ENCODE measurements around the gene NTM.

NTM gene

GRCh38 chr11:131609921-131610320 lies 239.5 kb downstream of the NTM start:
- no peak for DNase-seq

DNA sequence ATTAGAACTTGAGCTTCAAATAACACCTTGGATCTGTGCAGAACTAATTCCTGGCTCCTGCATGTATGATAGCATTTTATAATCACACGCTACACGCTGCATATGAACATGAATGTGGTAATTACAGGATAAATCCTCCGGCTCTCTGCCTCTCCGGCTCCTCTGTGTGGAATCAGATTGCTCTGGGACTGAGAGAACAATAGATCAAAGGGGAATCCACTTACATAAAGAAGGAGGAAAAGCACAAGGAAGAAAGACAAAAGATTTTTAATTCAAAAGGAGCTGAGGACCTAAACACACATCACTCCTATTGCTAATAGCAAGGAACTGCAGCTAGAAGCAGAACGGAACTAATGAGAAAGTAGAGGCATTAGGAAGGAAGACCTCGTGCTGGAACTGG lies 240.9 kb downstream of the NTM start:
- no peak for DNase-seq

DNA sequence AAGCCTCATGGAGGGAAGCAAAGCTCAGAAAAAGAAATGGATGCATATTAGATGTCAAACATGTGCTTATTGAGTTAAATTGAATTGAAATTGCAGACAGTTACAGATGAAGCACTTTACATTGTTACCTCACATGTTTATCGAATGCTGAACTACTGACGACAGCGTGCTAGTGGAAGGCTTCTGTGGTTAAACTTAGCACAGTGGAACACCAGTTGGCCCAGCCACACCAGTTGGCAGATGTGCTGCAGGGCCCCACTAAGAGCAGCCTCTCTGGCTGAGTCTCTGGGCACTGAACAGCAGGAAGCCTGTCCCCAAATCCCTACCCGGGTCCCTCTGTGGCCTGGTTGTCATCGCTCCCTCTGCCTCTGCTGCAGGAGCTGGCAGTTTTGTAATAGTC lies 242.1 kb downstream of the NTM start:
- no peak for DNase-seq

GRCh38 chr11:131614631-131615030 lies 244.2 kb downstream of the NTM start:
- no peak for DNase-seq

DNA sequence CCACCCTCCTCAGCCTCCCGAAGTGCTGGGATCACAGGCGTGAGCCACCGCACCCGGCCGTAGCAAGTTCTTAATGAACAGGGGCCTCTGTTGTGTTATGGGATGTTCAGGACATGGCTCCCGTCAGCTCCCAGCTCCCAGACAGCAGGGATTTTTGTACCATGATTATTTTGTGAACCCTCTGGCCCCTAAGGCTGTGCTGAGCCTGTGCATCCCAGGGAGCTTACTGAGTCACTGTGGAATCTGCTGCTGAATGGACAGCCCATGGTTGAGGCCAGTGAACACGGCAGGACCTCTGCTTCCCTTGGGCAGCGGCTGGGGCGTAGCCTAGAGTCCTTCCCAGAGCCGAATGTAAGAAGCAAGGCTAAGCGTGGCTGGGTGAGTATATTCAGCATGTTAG lies 245.2 kb downstream of the NTM start:
- DNase-seq, result no peak

DNA sequence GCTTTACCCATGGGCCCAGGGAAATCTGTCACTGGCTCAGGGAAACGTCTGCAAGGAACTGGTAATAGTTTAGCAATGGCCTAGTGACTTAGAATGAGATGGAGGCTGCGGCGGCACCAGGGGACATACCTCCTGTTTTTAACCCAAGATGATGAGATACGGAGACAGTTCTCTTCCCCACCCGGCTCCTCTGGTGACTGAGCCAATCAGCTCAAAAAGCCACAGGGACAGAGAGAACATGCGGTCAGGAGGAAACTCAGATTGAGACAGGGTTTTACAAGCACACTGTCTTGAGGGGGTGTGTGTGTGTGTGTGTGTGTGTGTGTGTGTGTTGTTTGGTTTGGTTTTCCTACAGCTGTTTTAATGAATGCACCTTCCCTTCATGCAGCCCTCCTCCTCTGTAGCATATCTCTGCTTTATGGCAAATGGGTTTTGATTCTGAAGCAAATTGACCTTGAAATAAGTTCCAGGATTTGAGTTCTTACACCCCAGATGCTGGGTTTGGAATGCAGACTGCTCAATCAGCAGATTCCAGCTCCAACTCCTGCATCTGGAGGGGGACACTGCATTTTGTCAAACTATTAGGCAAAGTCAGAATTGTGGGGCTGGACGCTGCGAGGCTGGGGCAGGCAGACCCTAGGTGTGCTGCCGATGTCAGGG lies 246.2 kb downstream of the NTM start:
- DNase-seq, result no peak

DNA sequence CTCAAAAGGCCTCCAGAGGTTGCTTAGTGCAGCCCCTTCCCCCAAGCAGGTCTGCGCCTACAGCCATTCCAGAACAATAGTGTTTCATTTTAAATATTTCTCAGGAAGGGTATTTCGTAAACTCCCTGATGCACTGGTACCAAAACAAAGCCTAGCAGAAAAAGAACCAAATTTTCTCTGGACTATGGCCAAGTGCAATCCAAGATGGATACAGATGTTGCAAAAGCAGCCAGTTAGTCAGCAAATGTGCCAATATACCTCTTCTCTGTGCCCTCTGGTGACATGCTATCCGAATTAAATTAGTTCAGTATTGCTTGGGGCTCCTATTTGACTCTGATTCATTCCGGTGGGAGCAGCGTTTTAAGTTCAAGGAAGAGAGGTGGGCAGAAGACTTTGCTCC lies 247.8 kb downstream of the NTM start:
- DNase-seq, result no peak

DNA sequence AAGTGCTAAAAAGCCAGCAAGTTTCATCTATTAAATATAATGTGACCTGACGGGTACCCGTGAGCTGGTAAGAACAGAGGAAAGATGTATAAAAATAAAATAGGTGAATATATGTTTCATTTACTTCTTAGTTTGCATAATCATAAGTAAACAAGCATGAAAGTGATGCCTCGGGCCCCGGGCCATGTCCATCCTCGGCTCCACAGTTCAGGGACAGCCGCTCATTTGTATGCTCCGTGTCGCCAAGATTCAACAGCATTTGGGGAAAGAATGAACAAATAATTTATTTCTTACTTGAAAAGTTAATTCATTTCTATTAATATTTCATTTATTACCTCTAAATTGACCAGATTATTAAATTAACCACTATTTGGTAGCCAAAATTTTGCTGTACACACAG lies 251.8 kb downstream of the NTM start:
- DNase-seq, result no peak

DNA sequence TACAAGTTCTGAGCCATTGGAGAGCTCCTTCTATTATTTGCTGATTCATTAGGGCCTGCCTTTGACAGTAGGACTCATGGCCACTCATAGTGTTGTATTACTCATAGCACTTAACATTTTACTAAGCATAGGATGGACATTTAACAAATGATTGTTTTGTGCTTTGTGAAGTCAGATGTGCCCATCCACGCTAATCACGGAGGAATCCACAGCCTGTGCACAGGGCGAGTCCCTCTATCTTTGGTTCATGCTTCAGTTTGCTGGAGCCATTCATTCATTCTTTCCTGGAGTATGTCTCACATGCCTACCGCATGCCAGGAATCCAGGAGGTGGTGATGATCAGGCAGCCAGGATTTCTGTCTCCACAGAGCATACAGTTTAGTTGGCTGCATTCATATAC lies 254.1 kb downstream of the NTM start:
- DNase-seq, result no peak

GRCh38 chr11:131626788-131627187 lies 256.4 kb downstream of the NTM start:
- DNase-seq, result no peak

DNA sequence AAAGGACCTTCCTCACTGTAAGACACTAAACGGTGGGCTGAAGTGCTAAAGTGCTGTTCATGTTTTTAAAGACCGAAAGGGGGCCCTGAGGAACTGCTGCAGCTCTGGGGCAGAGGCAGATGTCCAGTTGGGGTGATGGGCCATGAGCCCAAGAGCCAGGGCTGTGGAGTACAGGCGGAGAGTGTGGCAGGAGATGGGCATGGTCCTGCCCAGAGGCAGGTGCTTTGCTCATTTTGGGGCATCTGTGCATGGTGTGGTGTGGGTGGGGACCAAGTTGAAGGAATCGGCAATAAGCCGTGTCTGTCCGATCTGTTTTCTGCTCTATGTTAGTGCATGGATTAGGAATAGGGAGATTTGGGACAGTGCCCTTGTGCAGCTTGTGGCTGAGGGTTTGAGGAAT lies 258.3 kb downstream of the NTM start:
- DNase-seq, result no peak

GRCh38 chr11:131629925-131630540 lies 259.6 kb downstream of the NTM start:
- no peak for DNase-seq

GRCh38 chr11:131632971-131633370 lies 262.6 kb downstream of the NTM start:
- DNase-seq, result no peak

DNA sequence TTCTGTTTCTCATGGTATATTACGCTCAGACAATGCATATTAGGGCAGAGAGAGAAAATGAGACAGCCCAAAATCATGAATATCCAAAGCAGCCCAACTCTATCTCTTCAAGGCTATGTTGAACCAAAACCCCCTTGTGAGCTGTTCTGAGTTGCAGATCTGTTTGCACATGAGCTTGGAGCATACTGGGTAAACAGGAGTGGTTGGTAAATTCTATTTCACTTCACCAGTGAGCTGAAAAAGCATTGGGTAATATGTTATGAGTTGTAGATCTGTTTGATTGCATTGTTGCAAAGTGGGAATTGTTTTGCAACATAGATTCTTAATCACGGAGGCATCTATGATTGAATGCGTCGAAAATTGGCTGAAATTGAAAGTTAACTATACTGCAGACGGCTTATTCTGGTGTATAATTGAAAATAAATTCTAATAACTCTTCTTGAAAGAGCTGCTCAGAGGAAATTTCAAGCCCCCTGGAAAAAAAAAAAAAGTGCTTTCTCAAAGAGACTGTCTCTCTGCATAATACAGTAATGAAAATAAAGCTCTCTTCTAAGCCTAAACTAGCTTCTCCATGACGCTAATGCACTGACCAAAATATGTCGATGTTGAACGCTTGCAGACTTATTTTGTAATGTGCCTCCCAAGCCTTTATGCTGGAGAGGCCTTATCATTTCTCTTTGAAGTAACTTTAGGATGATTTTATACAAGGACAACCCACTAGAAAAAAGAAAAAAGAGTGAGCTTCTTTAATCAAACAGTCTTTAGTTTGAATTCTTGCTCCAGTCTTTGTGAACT lies 263.7 kb downstream of the NTM start:
- DNase-seq, result no peak

- no peak for DNase-seq
These were observed 267.2 kb downstream of the NTM start for GRCh38 chr11:131637469-131638175.

DNA sequence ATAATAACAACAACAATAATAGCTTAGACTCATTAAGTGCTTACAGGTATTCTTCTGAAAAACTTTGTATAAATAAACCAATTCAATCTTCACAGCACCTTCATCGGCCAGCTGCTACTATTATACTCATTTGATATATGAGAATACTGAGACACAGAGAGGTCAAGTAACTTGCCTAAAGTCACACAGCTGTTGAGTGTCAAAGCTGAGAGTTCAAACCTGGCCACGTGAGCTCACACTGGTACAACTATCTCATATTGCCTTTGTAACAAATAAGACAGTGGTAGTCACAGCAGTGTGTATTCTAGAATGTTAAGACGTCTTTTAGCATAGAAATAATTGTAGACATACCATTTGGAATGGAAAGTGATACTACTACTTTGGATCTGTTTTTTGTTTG lies 268.5 kb downstream of the NTM start:
- DNase-seq, result no peak

DNA sequence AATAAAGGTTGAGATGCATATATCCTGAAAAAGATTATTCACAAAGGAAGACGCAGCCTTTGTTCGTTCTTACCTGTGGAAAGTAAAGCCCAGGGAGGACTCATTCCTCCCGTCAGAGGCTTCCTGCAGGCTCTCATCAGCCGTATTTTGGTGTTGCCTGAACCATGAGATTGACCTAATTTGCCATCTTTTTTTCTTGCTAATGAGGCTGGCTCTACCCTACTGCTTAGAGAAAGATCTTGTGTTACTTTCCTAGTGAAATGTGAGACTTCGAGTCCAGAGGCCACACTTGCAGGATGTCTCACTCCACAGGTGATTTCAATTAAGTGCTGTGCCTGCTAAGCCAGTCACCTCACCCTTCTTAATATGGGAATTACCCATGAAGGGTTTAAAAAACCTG lies 269.9 kb downstream of the NTM start:
- DNase-seq, result no peak

DNA sequence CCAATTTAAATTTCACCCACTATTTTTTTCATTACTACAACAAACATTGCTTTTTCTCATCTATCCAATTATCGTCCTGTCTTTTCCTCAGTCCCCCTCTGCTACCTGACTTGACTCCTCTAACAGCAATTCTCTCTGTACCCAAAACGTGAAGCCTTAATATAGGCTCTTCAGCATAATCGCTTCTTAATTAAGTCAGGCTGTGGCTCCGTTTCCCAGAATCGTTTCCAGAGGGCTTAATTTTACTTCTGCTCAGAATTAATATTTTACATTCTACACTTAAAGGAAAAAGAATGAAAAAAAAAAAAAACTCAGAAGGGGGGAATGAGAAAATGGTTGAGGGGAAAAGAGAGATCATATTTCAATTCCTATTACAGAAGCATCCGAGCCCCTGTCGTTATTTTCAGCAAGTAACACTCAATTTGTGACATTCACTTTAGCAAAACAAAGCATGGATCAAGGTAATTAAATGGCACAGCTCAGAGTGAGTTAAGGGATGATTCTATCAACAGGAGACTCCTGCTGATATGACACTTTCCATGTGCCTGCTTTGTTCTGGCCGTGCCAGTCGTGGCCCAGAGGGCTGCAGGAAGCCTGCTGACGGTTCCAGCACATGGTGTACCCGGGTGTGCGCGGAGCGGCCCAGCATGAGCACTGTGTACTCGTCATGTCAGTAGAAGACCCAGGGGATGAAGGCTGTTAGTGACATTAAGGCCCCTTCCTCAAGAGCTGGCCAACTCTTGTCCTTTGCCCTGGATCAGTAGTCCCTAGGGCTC lies 272.5 kb downstream of the NTM start:
- DNase-seq, result no peak

- no peak for DNase-seq
These were observed 273.9 kb downstream of the NTM start for GRCh38 chr11:131644204-131644795.

- no peak for DNase-seq
These were observed 274.8 kb downstream of the NTM start for GRCh38 chr11:131645237-131645636.

DNA sequence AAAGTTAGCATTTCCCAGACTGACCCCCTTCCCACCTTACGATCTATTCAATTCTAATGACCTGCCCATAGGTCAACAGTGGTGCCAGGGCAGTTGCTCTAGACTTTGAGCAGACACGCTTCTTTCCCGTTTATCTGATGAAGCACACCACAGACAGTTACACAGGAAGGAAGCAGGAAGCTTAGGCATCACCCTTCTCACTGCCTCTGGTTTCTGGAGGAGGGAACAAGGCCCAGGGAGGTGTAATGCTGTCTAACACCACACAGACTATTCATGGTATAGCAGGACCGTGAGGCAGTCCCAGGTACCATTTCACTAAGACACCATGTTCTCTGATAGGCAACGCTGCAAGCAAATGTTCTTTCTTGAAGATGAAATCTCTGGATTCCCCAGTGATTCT lies 279.4 kb downstream of the NTM start:
- no peak for DNase-seq

- no peak for DNase-seq
These were observed 281.8 kb downstream of the NTM start for GRCh38 chr11:131652231-131652630.

Data from CD4-positive, alpha-beta T cell treated with Interleukin-17A for 4 hours (primary cell).